GM12801 (cell line): Measurements from ENCODE around the gene TUBG2.

Experiments
- CTCF ChIP-seq: IDR thresholded peaks from one replicate; pipeline ENCODE4 v1.5.1; 2011; ENCODE audit warnings: control low read depth; ENCODE audit not compliant: insufficient read length; ENCODE audit errors: extremely low read depth

The TUBG2 gene

GRCh38 chr17:42704490-42704836 lies 45.4 kb downstream of the TUBG2 start:
- no peak for TF ChIP-seq CTCF

GRCh38 chr17:42704837-42705494 lies 45.9 kb downstream of the TUBG2 start:
- TF ChIP-seq CTCF = no peak

- no peak for TF ChIP-seq CTCF
These were observed 47.6 kb downstream of the TUBG2 start for GRCh38 chr17:42706732-42707131.

GRCh38 chr17:42708588-42708987 lies 49.5 kb downstream of the TUBG2 start:
- no peak for TF ChIP-seq CTCF

GRCh38 chr17:42709561-42709960 lies 50.5 kb downstream of the TUBG2 start:
- TF ChIP-seq CTCF = no peak
